ENCODE results near the gene MARCHF6. TPM values are rescaled to one million over a fixed set of nuclear protein-coding genes. Genes with fewer than 3 reads are reported as not detected.

The MARCHF6 gene
- total and polyA plus RNA-seq, 9 of the 15 experiments (the other 6 are each of a cell fraction or from before 2014, with no cell fraction given): 74.1 to 456 (median 116) TPM

DNA sequence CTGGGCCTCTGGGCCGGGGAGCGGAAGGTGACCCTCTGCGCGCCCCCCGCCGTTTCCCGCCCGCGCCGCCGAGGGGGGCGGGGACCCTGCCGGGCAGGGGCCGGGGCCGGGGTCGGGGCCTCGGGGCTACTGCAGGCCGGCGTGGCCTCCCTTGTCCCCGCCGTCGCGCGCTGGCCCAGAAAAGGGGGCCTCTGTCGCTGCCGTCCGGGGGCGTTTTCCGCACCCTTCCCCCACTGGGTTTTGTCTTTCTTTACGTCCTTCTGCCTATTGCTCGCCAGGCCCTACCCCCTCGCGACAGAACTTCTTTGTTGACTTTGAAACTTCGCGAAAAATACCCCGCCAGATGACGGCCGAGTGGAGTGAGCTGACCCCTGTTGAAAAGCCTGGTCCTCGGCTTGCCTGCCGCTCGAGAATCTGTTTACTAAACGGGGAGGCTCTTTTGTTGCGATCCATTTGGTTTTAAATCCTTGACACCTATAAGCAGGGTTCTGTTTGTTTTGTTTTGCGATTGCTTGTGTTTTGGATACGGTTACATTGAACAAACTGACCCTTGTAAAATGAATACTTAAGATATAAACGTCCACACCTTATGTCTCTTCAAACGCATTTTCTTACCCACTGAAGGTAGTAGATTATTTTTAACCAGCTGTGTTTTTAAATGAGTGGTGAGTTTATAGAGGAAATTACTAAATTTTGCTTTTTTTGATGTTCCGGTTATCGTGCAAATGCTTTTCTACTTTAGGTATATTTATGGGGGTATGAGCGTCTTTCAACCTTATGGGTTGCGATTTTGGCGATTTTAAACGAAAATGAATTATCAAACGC, 765 bp downstream of the MARCHF6 start (continued):
- TF ChIP-seq, protein P1, sequence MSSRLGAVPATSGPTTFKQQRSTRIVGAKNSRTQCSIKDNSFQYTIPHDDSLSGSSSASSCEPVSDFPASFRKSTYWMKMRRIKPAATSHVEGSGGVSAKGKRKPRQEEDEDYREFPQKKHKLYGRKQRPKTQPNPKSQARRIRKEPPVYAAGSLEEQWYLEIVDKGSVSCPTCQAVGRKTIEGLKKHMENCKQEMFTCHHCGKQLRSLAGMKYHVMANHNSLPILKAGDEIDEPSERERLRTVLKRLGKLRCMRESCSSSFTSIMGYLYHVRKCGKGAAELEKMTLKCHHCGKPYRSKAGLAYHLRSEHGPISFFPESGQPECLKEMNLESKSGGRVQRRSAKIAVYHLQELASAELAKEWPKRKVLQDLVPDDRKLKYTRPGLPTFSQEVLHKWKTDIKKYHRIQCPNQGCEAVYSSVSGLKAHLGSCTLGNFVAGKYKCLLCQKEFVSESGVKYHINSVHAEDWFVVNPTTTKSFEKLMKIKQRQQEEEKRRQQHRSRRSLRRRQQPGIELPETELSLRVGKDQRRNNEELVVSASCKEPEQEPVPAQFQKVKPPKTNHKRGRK (tag; IDR thresholded peaks at IDR 0.05): no peak
- TF ChIP-seq MXI1 (IDR thresholded peaks at IDR 0.05; ENCODE audit: low read depth, low read length) (no peak), MEF2A (IDR thresholded peaks at IDR 0.05; ENCODE audit: control insufficient read depth, low read depth, low read length) (no peak), PHB2 (IDR thresholded peaks at IDR 0.05; ENCODE audit: low read depth) (no peak), NFRKB (IDR thresholded peaks at IDR 0.05; ENCODE audit: low read depth) (no peak), CREB1 (IDR thresholded peaks at IDR 0.05) (no peak), CREB1 (CRISPR knock-in tag; IDR thresholded peaks at IDR 0.05) (no peak), CHCHD3 (CRISPR knock-in tag; IDR thresholded peaks at IDR 0.05) (no peak), ELF2 (CRISPR knock-in tag; IDR thresholded peaks at IDR 0.05) (no peak), FIP1L1 (IDR thresholded peaks at IDR 0.05; ENCODE audit: low read depth, low read length, poor library complexity, severe bottlenecking) (no peak), BCL6 (CRISPR knock-in tag; IDR thresholded peaks at IDR 0.05) (no peak), ZSCAN29 (IDR thresholded peaks at IDR 0.05) (no peak), ZNF316 (IDR thresholded peaks at IDR 0.05) (no peak), ZFX (CRISPR knock-in tag; IDR thresholded peaks at IDR 0.05) (no peak)
- TF ChIP-seq, protein P2, sequence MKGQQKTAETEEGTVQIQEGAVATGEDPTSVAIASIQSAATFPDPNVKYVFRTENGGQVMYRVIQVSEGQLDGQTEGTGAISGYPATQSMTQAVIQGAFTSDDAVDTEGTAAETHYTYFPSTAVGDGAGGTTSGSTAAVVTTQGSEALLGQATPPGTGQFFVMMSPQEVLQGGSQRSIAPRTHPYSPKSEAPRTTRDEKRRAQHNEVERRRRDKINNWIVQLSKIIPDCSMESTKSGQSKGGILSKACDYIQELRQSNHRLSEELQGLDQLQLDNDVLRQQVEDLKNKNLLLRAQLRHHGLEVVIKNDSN (CRISPR knock-in tag; IDR thresholded peaks at IDR 0.05): no peak
- TF ChIP-seq, protein P3, sequence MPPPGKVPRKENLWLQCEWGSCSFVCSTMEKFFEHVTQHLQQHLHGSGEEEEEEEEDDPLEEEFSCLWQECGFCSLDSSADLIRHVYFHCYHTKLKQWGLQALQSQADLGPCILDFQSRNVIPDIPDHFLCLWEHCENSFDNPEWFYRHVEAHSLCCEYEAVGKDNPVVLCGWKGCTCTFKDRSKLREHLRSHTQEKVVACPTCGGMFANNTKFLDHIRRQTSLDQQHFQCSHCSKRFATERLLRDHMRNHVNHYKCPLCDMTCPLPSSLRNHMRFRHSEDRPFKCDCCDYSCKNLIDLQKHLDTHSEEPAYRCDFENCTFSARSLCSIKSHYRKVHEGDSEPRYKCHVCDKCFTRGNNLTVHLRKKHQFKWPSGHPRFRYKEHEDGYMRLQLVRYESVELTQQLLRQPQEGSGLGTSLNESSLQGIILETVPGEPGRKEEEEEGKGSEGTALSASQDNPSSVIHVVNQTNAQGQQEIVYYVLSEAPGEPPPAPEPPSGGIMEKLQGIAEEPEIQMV (tag; conservative IDR thresholded peaks at IDR 0.05; ENCODE audit: low read depth): no peak
- TF ChIP-seq, protein P4, sequence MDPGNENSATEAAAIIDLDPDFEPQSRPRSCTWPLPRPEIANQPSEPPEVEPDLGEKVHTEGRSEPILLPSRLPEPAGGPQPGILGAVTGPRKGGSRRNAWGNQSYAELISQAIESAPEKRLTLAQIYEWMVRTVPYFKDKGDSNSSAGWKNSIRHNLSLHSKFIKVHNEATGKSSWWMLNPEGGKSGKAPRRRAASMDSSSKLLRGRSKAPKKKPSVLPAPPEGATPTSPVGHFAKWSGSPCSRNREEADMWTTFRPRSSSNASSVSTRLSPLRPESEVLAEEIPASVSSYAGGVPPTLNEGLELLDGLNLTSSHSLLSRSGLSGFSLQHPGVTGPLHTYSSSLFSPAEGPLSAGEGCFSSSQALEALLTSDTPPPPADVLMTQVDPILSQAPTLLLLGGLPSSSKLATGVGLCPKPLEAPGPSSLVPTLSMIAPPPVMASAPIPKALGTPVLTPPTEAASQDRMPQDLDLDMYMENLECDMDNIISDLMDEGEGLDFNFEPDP (CRISPR knock-in tag; IDR thresholded peaks at IDR 0.05): no peak
